ENCODE measurements around the gene PHF21B.
"Not testable (repeated sequence)": the region's sequence is repeated elsewhere in the genome, so short reads cannot be mapped to it uniquely, and the experiment has no call there.

Gene PHF21B

GRCh38 chr22:44918166-44918924 is 91.5 kb downstream of the PHF21B start:
- DNase-seq (ENCODE audit: low read depth in 2 of 2), result no peak

DNA sequence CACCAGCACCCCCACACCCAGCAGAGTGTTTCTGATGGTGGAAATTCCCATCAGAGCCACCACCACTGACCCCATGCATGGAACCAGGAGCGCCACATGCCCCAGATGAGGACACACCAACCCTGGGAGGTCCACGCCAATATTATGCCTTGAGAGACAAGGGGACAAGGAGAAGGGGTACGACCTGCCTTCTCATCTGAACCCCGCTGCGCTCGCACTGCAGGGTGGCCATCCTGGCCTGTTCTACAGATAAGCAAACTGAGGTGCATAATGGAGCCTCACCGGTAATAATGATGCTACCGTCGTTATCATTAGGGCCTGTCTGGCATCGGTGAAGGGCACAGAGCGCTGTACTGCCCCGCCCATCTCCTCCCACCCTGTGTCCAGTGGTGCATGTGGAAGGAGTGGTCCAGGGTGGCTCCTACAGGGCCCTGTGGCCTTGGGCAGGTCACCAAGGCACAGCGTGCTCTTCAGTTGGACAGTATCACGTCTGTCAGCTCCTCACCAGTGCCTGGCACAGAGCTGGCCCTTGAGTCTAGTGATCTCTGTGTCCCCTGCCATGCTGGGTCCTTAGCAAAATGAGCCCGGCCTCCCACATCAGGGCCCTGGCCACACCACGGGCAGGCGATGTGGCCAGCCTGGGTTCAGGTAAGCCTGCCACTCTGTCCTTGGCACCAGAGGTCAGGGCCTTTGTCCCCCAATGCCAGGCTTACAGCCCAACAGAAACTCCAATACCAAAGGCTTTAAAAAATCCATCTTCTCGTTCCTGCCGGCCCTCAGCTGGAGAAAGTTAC is 92.2 kb downstream of the PHF21B start:
- DNase-seq (ENCODE audit: low read depth in 2 of 2), result no peak

DNA sequence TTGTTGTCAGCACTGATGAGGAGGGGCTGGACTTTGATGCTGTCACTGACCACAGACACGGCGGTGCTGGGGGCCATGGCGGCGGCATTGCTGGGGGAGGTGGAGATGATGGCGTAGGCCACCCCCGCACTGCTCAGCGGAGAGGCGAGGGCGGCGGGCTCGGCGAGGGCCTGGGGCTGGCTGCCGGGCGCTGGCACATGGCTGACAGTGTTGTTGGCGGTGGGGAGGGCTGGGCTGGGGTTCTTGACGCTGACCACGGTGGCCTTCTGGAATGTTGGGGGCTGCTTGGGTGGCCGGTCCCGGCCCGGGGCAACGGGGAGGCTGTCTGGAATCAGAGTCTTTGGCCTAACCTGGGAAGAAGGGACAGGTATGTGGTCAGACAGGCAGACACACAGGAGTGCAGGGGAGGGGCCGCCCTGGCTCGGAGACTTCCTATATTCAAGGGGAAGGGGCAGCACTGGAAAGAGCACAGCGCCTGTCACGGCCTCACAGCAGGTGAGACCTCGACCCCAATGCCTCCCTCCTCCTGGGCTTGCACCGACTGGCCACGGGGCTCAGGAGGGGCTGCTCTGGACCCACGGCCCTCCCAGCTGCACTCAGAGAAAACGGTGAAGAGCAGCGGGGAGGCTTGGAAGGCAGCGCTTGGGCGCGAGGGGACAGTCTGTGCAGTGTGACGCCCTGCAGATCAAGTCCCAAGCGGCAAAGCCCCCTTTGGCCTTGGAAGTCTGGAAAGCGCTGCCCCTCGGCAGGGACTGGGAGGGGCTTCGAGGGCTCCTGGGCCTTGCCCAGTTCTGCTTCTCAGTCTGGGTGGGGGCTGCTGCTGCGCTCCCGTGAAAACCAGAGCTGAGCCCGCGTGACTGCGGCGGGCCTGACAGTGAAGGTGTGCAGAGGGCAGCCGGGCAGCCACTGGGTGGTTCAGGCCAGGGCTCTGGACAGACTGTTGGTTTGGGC is 93.2 kb downstream of the PHF21B start:
- DNase-seq (ENCODE audit: low read depth in 2 of 2), result no peak

DNA sequence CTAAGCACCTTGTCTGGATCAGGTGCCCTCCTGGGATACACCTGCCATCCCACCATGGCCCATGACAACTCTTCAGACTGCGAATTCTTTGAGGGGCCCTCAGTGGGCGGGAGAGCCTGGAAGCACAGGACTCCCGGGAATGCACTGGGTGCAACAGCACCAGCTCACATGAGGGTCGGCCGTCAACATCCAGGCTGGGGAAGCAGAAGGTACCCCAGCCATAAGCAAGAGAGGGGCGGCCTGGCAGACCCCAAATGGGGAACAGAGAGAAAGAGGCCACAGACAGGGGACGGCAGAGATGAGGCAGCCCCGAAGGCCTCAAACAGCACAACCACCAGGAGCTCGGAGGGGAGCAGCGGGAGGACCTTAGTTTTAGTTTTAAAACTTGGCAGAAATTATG is 94.4 kb downstream of the PHF21B start:
- no peak for DNase-seq (ENCODE audit: low read depth in 2 of 2)

GRCh38 chr22:44914026-44914721 is 95.6 kb downstream of the PHF21B start:
- no peak for DNase-seq (ENCODE audit: low read depth in 2 of 2)

GRCh38 chr22:44913198-44913983 is 96.4 kb downstream of the PHF21B start:
- no peak for DNase-seq (ENCODE audit: low read depth in 2 of 2)

- DNase-seq (ENCODE audit: low read depth in 2 of 2), result no peak
These were observed 100.6 kb downstream of the PHF21B start for GRCh38 chr22:44909241-44909640.

DNA sequence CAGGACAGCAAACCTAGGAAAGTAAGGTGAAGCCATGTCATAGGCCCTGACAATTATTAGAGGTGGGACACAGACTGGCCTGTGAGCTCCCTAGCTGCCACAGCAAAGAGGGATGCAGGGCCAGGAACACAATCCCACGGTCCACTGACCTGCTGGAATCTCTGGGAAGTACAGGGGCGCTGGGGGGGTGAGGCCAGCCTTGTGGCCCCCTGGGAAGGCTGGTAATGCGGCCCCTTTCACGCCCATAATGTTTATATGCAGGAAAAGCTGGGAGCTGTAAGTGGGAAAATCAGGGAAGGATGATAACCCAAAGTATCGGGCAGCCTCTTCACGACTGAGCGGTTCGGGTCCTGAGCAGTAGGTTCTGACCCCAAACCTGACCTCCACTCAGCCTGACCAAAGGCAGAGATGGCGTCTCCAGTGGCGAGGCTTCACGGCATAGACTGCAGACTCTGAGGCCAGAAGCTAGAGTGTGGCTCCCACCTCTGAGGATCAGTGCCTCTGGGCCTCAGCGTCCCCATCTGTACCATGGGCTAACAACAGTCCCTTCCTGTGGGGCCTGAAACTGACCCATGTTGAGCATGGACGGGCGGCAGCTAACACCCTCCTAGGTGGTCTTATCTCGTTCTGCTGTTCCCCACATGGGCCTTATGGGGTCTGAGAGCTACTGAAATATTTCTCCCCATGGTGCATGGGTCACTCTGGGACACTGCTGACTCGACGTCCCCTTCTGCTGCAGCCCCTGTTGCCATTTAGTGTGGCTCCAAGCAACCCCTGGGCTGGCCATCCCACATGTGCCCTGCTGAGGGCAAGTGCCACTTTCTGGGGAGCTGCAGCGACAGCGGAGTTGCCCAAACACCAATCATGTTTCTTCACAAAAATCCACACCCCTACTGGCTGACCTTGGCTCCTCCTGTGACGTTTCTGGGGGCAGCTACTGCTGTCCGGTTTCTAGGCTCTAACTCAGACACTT is 101.8 kb downstream of the PHF21B start:
- no peak for DNase-seq (ENCODE audit: low read depth in 2 of 2)

DNA sequence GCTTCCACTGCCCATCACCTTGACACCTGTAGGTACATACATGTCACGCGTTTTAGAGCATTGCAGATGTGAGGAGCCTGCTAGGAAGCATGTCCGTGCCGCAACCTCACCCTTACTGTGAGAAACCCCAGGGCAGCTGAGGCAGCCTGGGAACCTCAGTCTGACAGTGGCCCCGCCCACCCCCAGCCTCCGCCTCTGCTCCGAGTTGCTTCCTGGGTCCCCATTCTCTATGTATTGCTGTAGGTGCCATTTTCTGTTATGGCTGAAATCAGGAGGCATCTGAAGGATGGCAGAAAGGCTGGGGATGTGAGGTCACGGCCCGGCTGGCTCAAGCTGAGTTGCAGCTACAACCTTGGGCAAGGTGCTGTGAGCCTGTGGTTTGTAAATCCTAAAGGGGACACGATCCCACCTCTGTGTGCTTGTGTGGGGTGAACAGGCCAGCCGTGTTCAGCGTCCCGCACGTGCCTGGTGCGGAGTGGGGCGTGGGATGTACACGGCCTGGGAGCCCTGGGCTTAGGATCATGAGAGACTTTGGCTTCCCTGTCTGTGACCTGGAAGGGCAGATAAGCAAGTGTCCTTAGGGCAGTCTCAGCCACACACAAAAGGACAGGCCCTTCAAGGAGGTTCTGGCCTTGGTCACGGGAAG is 102.7 kb downstream of the PHF21B start:
- DNase-seq (ENCODE audit: low read depth in 2 of 2), result no peak

DNA sequence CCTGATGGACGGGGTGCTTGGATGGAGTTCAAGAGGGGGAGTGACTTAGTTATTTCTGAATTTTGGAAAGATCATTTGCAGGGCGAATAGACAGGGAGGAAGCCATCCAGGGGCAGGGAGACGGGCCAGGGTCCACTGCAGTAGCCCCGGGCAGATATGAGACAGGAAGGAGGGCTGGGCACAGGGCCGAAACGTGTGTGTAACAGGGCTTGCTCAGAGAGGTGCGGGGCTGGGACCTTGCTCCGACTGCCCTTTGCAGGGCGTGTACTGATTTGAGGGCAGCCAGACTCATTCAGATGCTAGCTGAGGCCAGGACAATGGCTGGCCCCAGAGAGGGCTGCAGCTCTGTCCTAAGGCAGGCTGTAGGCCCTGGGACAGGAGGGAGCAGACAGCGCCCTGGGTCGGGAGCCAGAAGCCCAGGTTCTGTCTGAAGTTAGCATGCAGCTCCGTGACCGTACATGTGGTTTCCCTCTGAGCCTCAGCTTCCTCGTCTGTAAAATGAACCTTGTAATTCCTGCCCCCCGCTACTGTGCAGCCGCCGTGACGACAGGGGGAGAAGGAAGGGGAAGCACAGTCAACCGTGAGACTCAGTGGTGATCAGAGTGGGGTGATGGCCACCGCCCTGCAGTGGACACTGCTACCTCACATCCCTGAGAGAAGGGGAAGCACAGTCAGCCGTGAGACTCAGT is 103.4 kb downstream of the PHF21B start:
- no peak for DNase-seq (ENCODE audit: low read depth in 2 of 2)

GRCh38 chr22:44904492-44905152 is 105.2 kb downstream of the PHF21B start:
- DNase-seq (ENCODE audit: low read depth in 2 of 2), result not testable (repeated sequence)

GRCh38 chr22:44903164-44903563 is 106.6 kb downstream of the PHF21B start:
- not testable (repeated sequence) for DNase-seq (ENCODE audit: low read depth in 2 of 2)

DNA sequence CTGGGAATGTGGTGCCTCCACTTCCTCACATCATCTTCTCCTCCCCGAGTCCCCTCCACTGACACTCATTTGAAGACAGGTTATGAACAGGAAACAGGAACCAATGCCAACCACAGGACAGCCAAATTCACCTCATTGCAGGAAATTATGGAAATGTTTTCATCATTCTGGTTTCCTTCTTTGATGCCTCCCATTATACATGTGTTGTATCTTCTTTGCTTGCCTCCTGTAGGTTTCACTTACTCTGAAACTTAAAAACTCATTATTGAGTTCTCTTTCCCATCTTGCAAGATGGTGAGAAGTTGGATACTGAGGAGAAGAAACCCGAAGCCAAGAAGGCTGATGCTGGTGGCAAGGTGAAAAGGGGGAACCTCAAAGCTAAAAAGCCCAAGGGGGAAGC is 108.5 kb downstream of the PHF21B start:
- no peak for DNase-seq (ENCODE audit: low read depth in 2 of 2)

DNA sequence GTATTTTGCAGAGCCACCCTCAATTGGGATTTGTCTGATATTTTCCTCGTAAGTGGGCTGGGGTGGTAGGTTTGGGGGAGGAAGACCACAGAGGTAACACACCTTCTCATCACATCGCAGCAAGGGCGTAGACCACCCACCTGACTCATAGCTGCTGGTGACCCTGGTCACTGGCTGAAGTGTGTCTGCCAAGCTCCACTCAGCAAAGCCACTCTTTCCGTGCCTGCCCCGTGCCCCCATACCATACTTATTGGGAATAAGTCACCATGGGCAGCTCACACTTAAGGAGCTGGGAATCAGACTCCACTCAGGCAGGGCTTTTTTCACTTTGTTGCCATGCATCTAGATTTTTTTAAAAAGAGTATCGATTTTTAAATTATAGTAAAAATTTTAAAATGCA is 111.6 kb downstream of the PHF21B start:
- DNase-seq (ENCODE audit: low read depth in 2 of 2), result no peak

DNA sequence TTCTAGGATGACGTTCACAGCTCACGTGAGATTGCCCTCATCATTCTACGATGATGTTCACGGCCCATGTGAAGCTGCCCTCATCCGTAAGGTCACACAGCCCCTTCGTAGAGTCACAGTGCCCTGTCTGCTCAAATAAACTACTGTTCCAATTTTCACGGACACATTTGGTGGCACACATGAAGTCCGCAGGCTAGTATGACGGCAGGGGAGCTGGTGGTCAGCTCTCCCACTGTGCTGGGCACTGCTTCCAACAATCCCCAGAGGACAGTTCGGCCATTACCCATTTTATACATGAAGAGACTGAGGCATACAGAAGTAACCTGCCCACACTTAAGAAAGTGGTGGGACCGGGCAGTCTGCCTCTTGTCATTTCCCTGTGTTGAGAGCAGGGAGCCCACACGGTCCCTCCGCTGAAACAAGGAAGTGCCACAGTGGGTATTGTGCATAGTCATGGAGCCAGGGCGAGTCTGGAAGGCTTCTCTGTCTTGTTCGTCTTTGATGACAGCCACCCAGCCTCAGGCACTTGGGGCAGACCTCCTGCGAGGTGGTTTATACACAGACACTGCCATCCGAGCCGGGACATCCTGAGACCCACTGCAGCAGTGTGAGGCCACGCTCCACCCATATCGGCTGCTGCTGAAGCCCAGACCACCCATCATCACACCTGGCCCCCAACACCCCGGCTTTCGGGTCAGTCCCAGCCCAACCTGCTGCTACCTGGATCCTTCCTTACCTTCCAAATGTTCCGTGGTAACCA is 114.3 kb downstream of the PHF21B start:
- no peak for DNase-seq (ENCODE audit: low read depth in 2 of 2)

- no peak for DNase-seq (ENCODE audit: low read depth in 2 of 2)
These were observed 115.0 kb downstream of the PHF21B start for GRCh38 chr22:44894782-44895181.

- DNase-seq (ENCODE audit: low read depth in 2 of 2), result no peak
These were observed 115.5 kb downstream of the PHF21B start for GRCh38 chr22:44894321-44894720.
